K562 (cell line): Measurements from ENCODE around the gene KCNN4.

ENCODE experiments used
- ATF2 ChIP-seq: sonication (generic); formaldehyde crosslinking; IDR thresholded peaks from 2 replicates; pipeline ENCODE4 v1.8.1; 2022; ENCODE audit warnings: missing genetic modification reagents
- CTCF ChIP-seq, 3 experiments: IDR thresholded peaks in 2 of 3; conservative IDR thresholded peaks in 1 of 3; 2 replicates each; pipeline ENCODE4 v1.5.1; 2011 to 2012; ENCODE audit warnings: low read length in 3 of 3, mild to moderate bottlenecking in 3 of 3, control low read depth in 2 of 3, improper control_type of control experiment in 1 of 3, inconsistent platforms in 1 of 3, low read depth in 1 of 3, mixed read lengths in 1 of 3, moderate library complexity in 1 of 3; ENCODE audit not compliant: insufficient read depth in 2 of 3
- JUNB ChIP-seq: fragments of 450-650 bp; formaldehyde crosslinking; conservative IDR thresholded peaks from 2 replicates; pipeline ENCODE4 v1.4.0; 2020; ENCODE audit warnings: mild to moderate bottlenecking
- MAFF ChIP-seq: IDR thresholded peaks from 2 replicates; pipeline ENCODE4 v1.6.1; 2012; ENCODE audit warnings: low read length, improper control_type of control experiment
- MXI1 ChIP-seq: IDR thresholded peaks from 2 replicates; pipeline ENCODE4 v1.6.1; 2011; ENCODE audit warnings: low read depth, mild to moderate bottlenecking, improper control_type of control experiment, low read length
- PHF8 ChIP-seq: fragments of 200-600 bp; sonication (generic); IDR thresholded peaks from 2 replicates; pipeline ENCODE4 v1.6.1; 2012; ENCODE audit warnings: mixed run types, mild to moderate bottlenecking, inconsistent platforms, low read length, moderate library complexity, borderline replicate concordance
- POLR2A ChIP-seq: fragments of 450-650 bp; conservative IDR thresholded peaks from 2 replicates; pipeline ENCODE4 v1.6.1; 2016
- RCOR1 ChIP-seq, 2 experiments: IDR thresholded peaks; 2 replicates each; pipeline ENCODE4 v1.6.1; 2012; ENCODE audit warnings: low read depth in 2 of 2, low read length in 2 of 2, borderline replicate concordance in 1 of 2, improper control_type of control experiment in 1 of 2
- REST ChIP-seq, 2 experiments: fragments of 450-650 bp; formaldehyde crosslinking in 1 of 2; IDR thresholded peaks; 2 replicates each; pipeline versions ENCODE4 v1.4.0 to v1.6.1; 2014 to 2020; ENCODE audit warnings: mild to moderate bottlenecking in 2 of 2, borderline replicate concordance in 1 of 2, low read depth in 1 of 2
- SMARCA5 ChIP-seq: fragments of 450-650 bp; IDR thresholded peaks from 2 replicates; pipeline ENCODE4 v1.6.1; 2016
- SREBF2 ChIP-seq: sonication (generic); formaldehyde crosslinking; IDR thresholded peaks from 2 replicates; pipeline ENCODE4 v1.4.0; 2020; ENCODE audit warnings: mild to moderate bottlenecking, missing genetic modification reagents
- TAF1 ChIP-seq: IDR thresholded peaks from 2 replicates; pipeline ENCODE4 v1.6.1; 2011; ENCODE audit warnings: mild to moderate bottlenecking, low read length, moderate library complexity; ENCODE audit not compliant: insufficient read depth, control insufficient read depth, severe bottlenecking; ENCODE audit errors: extremely low read depth
- ZNF24 ChIP-seq: fragments of 450-650 bp; IDR thresholded peaks from 2 replicates; pipeline ENCODE4 v1.6.1; 2016

GRCh38 chr19:43751466-43752220 is 29.1 kb downstream of the KCNN4 start:
- no peak for TF ChIP-seq TAF1
- TF ChIP-seq MXI1 = no peak
- TF ChIP-seq SREBF2 = no peak
- no peak for TF ChIP-seq POLR2A
- no peak for TF ChIP-seq SMARCA5
- TF ChIP-seq RCOR1 (IDR thresholded peaks at IDR 0.05; ENCODE audit: borderline replicate concordance in 1 of 2, low read depth in 2 of 2, low read length in 2 of 2) = no peak
- no peak for TF ChIP-seq CTCF (IDR thresholded peaks at IDR 0.05 in 2 of 3, conservative IDR thresholded peaks at IDR 0.05 in 1 of 3; ENCODE audit: insufficient read depth in 2 of 3, low read depth in 1 of 3, low read length in 3 of 3)
- no peak for TF ChIP-seq REST (IDR thresholded peaks at IDR 0.05; ENCODE audit: borderline replicate concordance)
- no peak for TF ChIP-seq REST (CRISPR knock-in tag; IDR thresholded peaks at IDR 0.05; ENCODE audit: low read depth)
- no peak for TF ChIP-seq JUNB
- TF ChIP-seq ZNF24 = no peak
- TF ChIP-seq ATF2 (CRISPR knock-in tag) = no peak
- no peak for TF ChIP-seq PHF8
- TF ChIP-seq MAFF = no peak
